KMS-11 (cell line): ENCODE results near the gene SLPI.

Source experiments
- H2AFZ ChIP-seq: fragments of 200-600 bp; sonication (generic); 2 replicates; pipeline ENCODE4 v1.6.1; 2016; ENCODE audit warnings: antibody characterized with exemption, mixed run types, low read depth
- H3K27ac ChIP-seq: fragments of 200-600 bp; sonication (generic); 2 replicates; pipeline ENCODE4 v1.6.1; 2016; ENCODE audit warnings: mild to moderate bottlenecking, mixed run types
- H3K27me3 ChIP-seq: fragments of 200-600 bp; sonication (generic); 2 replicates; pipeline ENCODE4 v1.6.1; 2017; ENCODE audit warnings: mild to moderate bottlenecking, low read depth, mixed run types, moderate library complexity; ENCODE audit not compliant: insufficient read depth
- H3K36me3 ChIP-seq: fragments of 200-600 bp; sonication (generic); 2 replicates; pipeline ENCODE4 v1.6.1; 2017; ENCODE audit warnings: mild to moderate bottlenecking, mixed run types; ENCODE audit not compliant: insufficient read depth
- H3K4me1 ChIP-seq: fragments of 200-600 bp; sonication (generic); 2 replicates; pipeline ENCODE4 v1.6.1; 2016; ENCODE audit warnings: mild to moderate bottlenecking, low read depth, mixed run types; ENCODE audit not compliant: poor library complexity, severe bottlenecking
- H3K4me2 ChIP-seq: fragments of 200-600 bp; sonication (generic); 2 replicates; pipeline ENCODE4 v1.7.0; 2016; ENCODE audit warnings: mild to moderate bottlenecking, mixed run types
- H3K4me3 ChIP-seq: fragments of 200-600 bp; sonication (generic); IDR thresholded peaks from 2 replicates; pipeline ENCODE4 v1.6.1; 2017; ENCODE audit warnings: low read depth, low read length, mixed read lengths; ENCODE audit not compliant: insufficient read depth
- H3K79me2 ChIP-seq: fragments of 200-600 bp; sonication (generic); 2 replicates; pipeline ENCODE4 v1.6.1; 2016; ENCODE audit warnings: low read depth, mixed run types; ENCODE audit not compliant: insufficient read depth
- H3K9ac ChIP-seq: fragments of 200-600 bp; sonication (generic); 2 replicates; pipeline ENCODE4 v1.6.1; 2016; ENCODE audit warnings: mild to moderate bottlenecking, mixed run types
- H4K20me1 ChIP-seq: fragments of 200-600 bp; sonication (generic); 2 replicates; pipeline ENCODE4 v1.6.1; 2016; ENCODE audit warnings: mild to moderate bottlenecking, mixed run types; ENCODE audit not compliant: insufficient read depth
- TF ChIP-seq, protein P1 (sequence below): fragments of 200-600 bp; sonication (generic); conservative IDR thresholded peaks from 2 replicates; pipeline ENCODE4 v1.6.1; 2017; ENCODE audit warnings: low read depth, mild to moderate bottlenecking, antibody characterized with exemption, low read length, moderate library complexity, mixed read lengths

SLPI gene

DNA sequence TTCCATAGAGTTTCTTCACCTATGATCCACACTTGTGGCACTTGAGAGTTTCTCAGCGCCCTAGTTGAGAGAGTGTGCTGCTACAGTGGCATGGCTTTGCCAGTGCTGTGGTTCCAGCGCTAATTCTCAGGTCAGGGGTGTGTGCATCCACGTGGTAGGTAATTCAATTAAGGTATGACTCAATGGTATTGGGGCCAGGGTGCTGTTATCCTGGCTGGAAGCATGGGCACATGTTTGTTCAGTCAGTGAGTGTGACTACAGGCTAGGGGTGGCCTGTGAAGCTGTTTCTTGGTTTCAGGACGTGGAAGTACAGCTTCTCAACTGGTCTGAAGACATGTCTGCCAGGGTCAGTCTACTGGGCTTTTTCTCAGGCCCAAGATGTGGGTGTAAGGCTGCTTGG lies 36.2 kb downstream of the SLPI start:
- Histone ChIP-seq H3K27ac (no peak overlapping the region), H3K4me2 (no peak overlapping the region), H3K4me3 (no peak overlapping the region), H3K36me3 (no peaks in the 10 kb centered on the region), H3K27me3 (no peaks in the 10 kb centered on the region), H4K20me1 (no peaks in the 10 kb centered on the region), H3K79me2 (no peaks in the 10 kb centered on the region), H2AFZ (no peak overlapping the region), H3K9ac (no peak overlapping the region), H3K4me1 (no peaks in the 10 kb centered on the region)
- TF ChIP-seq, protein P1, sequence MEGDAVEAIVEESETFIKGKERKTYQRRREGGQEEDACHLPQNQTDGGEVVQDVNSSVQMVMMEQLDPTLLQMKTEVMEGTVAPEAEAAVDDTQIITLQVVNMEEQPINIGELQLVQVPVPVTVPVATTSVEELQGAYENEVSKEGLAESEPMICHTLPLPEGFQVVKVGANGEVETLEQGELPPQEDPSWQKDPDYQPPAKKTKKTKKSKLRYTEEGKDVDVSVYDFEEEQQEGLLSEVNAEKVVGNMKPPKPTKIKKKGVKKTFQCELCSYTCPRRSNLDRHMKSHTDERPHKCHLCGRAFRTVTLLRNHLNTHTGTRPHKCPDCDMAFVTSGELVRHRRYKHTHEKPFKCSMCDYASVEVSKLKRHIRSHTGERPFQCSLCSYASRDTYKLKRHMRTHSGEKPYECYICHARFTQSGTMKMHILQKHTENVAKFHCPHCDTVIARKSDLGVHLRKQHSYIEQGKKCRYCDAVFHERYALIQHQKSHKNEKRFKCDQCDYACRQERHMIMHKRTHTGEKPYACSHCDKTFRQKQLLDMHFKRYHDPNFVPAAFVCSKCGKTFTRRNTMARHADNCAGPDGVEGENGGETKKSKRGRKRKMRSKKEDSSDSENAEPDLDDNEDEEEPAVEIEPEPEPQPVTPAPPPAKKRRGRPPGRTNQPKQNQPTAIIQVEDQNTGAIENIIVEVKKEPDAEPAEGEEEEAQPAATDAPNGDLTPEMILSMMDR, result no peak

DNA sequence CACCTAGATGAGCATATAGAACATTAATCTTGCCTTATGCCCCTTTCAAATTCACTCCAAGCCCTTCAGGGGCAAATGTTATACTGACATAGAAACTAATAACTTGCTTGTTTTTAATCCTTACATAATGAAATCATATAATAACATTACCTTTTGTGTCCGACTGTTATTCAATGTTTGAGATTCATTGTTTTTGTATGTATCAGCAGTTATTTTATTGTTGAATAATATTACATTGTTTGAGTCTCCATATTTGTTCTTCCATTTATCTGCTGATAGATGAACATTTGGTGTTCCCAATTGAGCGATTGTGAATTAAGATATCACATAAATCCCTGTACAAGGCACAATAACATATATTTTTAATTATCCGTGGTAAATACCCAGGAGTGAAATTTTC lies 41.5 kb downstream of the SLPI start:
- H3K4me1 ChIP-seq, result no peaks in the 10 kb centered on the region
- H3K79me2 ChIP-seq, result no peaks in the 10 kb centered on the region
- TF ChIP-seq, protein P1, result no peak

GRCh38 chr20:45211569-45212474 lies 42.5 kb downstream of the SLPI start:
- TF ChIP-seq, protein P1, result no peak
- H3K36me3 ChIP-seq, result no peaks in the 10 kb centered on the region

More for the DNA sequence above, 41.5 kb downstream of the SLPI start:
- Histone ChIP-seq H2AFZ (no peak overlapping the region), H3K27ac (no peak overlapping the region), H3K4me2 (no peak overlapping the region), H3K9ac (no peak overlapping the region), H4K20me1 (no peaks in the 10 kb centered on the region), H3K27me3 (no peaks in the 10 kb centered on the region), H3K4me3 (no peak overlapping the region), H3K36me3 (no peaks in the 10 kb centered on the region)

GRCh38 chr20:45209924-45210323 lies 44.4 kb downstream of the SLPI start:
- H3K27me3 ChIP-seq, result no peaks in the 10 kb centered on the region
- no peak overlapping the region for H3K4me3 ChIP-seq
- H3K27ac ChIP-seq, result no peak overlapping the region
- no peak overlapping the region for H3K9ac ChIP-seq
- H3K4me2 ChIP-seq, result no peak overlapping the region
- H3K79me2 ChIP-seq, result no peaks in the 10 kb centered on the region
- no peaks in the 10 kb centered on the region for H4K20me1 ChIP-seq
- TF ChIP-seq, protein P1, result no peak
- H2AFZ ChIP-seq, result no peak overlapping the region
- no peaks in the 10 kb centered on the region for H3K36me3 ChIP-seq
- H3K4me1 ChIP-seq, result no peaks in the 10 kb centered on the region

More at GRCh38 chr20:45211569-45212474, 42.5 kb downstream of the SLPI start:
- Histone ChIP-seq H3K4me3 (no peak overlapping the region), H3K27ac (no peak overlapping the region; the same call in 1 of the 2 replicates), H3K27me3 (no peaks in the 10 kb centered on the region), H4K20me1 (no peaks in the 10 kb centered on the region), H2AFZ (no peak overlapping the region), H3K4me1 (no peaks in the 10 kb centered on the region), H3K79me2 (no peaks in the 10 kb centered on the region), H3K4me2 (no peak overlapping the region), H3K9ac (no peak overlapping the region)
